ENCODE data around the gene AGXT2.
"Not testable (repeated sequence)": the region's sequence is repeated elsewhere in the genome, so short reads cannot be mapped to it uniquely, and the experiment has no call there.

The AGXT2 gene

DNA sequence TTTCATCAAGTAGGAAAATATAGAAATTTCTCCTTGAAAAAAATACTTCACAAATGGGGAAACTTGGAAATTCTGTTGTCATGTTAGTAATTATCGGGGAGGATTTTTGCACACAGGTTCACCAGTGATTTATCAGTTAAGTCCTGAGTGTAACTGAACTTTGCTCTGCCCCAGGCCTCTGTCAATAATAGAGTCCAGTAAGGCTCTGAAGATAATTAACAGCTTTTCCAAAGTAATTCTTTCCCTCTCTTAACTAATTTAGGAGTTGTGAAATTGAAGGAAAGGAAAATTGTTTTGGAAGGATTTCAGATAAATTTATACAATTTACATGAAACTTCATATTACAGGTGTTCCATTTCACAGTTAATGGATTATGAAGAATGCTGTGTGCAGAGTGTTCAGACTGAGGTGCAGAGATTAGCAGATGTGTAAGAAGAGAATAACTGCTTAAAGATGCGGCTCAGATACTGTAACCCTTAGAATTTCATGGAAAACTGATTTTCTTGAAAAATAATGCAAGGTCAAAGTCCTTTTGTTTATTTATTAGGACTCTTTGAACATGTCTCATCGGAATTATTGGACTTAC lies 2.9 kb upstream of the AGXT2 start:
- DNase-seq: no peak

DNA sequence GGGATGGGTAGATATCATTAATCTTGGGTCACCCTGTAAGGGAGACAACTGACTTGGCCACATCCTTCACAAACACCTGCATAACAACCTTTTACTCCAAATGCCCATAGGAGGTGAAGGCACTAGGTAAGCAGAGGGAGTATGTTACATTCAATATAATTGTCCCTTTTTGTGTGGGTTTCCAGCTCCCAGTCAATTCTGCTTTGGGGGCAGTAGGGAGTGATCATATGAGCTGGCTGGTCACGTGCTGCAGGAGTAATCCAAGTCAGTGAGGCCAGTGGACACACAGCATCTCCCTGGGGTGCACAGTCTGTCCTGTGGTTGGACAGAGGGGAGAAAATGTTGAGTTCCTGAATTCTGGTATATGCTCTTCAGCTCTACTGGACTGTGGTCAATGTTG lies 1.2 kb upstream of the AGXT2 start:
- DNase-seq: no peak

DNA sequence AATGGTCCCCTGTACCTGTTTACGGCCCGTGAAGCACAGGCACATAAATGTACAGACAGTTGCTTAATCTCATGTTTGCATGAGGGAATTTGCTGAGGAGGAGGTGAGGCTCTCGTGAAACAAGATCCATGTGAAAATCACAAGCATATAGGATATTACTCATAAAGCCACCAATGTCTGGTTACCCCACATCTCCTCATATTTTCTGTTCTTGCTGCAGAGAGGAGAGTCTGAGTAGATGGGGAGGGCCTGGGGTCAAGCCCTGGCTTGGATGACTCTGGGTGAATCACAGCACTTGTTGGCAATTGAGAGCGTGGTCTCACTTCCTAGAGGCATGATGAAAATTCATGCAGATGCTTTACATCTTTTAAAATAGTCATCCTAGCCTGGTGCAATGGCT lies 975 bp downstream of the AGXT2 start:
- no peak for DNase-seq

DNA sequence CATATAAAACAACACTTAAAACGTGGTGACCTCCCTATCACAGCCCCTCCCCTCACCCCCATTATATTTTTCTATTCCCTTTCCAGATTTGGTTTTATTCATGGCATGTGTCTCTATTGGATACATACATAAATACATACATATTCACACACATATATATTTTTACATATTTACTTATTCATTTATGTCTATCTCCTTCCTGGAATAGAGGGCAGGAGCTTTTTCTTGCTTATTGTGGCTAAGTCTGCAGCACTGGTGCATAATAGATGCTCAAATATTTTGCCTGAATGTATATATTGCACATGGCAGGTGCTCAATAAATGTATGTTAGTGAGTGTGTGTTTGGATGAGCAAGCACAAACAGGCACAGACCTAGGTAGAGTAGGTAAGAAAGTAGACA lies 2.5 kb downstream of the AGXT2 start:
- DNase-seq: no peak

DNA sequence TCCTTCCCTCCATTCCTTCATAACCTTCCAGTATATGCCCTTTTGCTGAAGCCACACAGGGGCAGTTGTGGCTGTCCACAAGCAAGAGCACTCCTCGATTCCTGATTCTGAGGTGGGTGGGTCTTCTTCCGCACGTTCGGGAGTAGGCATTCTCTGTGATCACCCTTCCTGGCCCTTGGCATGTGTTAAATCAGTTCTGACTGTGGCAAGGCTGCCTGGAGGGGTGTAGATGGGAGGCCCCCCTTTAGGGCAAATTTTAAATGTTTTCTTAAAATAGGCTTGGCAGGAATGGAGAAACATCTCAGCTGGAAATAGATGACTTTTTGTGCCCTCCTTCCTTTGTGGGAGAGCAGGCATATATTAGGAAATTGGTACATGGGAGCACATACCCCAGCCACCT lies 3.1 kb downstream of the AGXT2 start:
- no peak for DNase-seq

DNA sequence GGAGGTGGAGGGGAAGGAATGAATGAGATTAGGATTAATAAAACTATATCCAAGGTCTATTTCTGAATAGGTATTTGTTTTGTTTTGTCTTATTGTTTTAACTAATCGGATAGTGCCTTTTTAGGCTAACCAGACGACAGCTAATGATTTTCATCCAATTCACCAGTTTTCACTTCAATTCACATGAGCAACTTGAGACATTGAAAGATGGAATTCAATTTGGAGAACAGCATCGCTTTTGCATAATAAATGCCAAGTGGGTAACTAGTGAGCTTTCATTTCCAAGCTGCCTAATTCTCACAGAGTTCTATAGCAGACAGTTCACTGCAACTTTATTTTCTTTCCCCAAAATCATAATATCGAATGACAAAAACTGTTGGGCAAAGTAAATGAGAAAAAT lies 5.0 kb downstream of the AGXT2 start:
- DNase-seq: no peak

DNA sequence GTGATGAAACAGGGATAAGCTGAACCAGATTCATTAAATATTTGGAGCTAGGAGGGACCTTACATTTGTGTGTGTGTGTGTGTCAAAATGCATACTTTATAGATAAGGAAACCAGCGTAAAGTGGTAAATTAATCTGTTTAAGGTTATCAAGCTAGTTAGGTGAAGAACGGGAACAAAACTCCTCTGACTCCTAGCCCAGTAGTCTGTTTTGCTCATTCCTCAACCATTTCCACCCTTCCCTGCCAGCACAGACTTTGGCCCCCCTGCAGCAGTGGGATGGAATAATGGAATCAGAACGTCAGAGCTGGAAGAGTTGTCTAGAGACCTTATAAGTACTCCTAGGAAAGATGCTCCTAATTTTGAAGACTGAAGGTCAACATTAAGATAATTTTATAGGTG lies 6.5 kb downstream of the AGXT2 start:
- DNase-seq: no peak

DNA sequence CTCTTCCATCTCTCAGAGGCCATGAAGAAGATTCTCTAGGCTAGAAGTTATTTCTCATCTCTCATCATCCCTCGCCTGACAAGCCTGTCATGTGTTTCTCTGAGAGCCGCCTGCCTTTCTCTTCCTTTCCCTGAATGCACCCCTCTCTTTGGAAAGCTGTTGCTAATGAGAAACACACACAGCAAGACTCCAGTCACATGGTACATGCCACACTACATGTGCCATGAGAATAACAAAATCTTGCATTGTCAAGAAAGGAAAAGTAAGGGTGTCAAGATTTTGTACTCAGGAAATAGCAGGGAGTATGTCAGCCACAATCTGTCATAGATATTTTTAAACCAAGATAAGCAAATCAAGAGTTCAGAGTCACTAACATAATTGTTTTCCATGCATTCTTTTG lies 8.9 kb downstream of the AGXT2 start:
- DNase-seq: no peak

DNA sequence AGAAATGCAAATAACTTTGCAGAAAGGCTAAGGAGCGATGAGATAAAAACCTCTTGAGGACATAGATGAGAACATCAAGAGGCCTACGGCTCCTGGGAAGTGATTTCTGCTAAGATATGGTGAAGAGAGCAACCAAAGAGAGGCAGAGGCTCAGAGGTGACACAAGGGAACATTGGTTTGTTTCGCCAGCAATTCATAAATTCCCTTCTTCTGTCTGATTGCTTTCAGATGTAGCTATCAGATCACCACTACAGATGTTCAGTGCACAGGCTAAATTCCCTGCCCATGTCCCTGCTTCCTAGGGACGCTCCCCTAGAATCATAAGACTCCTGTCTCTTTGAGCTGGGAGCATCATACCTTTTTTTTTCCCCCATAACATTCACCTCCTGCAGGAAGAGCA lies 11.2 kb downstream of the AGXT2 start:
- no peak for DNase-seq

DNA sequence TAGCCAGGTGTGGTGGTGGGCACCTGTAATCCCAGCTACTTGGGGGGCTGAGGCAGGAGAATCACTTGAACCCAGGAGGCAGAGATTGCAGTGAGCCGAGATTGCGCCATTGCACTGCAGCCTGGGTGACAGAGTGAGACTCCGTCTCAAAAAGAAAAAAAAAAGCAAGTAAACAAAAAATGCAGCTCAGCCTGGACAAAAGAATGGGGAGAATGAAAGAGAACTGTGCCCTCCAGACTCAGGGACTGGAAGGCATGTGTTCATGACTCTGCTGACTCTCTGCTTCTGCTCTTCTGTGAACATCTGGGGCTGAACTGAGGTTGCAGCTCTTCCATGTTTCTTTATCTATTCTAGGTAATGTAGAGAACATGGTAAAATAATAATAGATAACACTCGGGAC lies 11.8 kb downstream of the AGXT2 start:
- not testable (repeated sequence) for DNase-seq

DNA sequence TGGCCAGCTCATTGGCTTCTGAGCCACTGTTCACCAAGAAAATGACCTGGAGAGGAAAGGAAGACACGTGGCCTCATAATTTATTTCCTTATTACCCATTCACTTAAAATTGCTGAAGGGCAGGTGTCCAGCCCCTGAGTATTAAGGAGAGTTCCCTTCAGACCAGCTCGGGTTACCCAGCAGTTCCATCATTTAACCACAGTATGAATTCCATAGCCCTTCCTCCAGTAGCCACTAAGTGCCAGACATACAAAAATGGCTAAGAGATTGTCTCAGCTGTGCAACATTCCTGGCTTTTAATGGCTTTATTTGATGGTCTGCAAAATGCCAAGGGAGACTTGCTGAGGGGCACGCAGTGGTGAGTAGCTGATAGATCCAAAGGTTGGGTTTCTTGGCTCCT lies 12.5 kb downstream of the AGXT2 start:
- no peak for DNase-seq

DNA sequence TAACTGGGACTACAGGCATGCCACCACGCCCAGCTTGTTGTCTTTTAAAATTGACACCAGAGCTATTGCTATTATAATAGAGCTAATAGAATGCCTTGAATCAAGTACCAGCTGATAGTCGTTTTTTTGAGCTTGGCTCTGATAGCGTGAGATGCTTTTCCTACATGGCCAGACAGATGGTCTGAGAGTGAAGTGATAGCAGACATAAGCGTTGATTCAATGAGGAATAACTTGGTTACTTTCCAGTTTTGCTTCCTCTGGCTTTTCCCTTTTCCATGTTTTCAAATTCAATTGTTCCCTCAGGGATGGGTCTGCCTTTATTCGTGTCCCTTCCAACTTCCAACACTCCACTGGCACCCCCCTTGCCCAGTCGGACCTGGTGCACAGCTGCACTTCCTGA lies 15.4 kb downstream of the AGXT2 start:
- no peak for DNase-seq

DNA sequence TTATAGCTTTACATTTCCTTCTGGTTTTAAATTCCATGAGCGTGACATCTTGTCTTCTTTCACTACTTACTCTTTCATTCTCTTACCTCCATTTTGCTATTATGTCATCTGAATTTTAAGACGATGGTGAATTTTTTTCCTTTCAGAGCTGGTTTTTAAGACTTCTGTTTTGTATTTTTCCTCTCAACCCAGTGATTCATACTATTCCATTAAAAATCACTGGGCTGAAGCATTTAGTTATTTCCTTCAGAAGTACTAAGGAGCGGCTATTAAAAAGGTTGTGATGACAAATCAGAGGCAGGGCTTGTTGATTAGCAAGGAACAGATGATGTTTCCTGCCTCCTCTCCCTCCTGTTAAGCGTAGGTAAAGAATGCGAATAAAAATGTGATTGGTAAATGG lies 16.5 kb downstream of the AGXT2 start:
- DNase-seq: no peak

DNA sequence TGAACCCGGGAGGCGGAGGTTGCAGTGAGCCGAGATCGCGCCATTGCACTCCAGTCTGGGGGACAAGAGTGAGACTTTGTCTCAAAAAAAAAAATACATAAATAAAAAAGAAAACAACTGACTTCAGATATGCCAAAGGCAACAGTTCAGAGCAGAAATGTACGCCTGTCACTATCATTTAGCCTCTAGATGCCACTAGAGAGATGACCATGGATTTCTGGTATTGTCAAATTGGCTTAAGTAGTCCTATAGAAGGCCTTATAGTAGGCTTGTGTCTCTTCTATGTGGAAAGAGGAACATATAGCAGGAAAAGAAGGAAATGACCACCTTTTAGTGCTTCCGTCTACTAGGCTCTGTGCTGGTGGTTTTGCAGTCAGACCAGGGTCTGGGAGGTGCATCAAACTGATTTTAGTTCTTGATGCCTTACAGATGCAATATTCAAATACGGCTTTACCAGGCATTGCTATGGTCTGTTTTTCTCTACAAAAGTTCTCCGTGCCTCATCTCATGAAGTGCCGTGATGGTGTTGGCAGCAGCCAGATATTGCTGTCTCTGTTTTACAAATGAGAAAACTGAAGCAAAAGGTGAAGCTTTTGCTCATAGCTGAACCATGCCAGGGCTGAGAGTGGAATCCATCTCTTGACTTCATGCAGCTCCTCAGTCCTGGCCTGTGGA lies 17.2 kb downstream of the AGXT2 start:
- no peak for DNase-seq

DNA sequence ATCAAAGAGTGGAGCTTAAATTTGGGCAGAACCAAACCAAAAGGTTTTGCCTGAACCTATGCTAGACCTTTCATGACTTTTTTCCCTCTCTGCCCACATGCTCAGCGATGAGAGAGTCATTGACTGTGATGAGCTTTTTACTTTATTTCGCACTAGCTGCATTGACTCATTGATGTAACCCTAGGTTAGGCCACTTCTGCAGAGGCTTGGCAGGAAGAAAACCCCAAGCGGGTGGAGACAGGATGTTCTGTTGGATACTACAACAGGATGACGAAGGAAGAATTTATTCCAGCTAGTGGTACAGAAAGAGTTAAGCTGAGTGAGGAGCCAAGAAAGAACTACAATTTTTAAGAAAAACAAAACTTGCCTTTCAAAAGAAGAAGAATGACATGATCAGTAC lies 18.4 kb downstream of the AGXT2 start:
- no peak for DNase-seq

DNA sequence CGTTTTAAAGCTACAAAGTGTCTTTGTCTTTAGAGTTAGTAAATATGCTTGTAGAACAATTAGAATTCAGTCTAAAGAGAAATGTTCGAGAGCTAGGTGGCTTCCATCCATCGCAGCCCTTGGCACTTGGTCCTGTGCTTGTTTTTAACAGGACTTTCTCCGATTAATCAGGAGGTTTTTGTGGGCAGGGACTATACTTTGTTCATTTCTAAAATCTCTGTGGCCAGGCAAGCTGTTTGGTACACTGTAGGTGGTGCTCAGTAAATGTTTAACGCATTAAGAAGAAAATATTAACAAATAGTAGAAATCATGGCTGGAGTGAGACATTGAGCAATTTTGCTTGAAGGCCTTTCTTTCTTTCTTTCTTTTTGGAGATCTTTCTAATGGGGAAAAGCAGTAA lies 20.8 kb downstream of the AGXT2 start:
- DNase-seq: no peak

DNA sequence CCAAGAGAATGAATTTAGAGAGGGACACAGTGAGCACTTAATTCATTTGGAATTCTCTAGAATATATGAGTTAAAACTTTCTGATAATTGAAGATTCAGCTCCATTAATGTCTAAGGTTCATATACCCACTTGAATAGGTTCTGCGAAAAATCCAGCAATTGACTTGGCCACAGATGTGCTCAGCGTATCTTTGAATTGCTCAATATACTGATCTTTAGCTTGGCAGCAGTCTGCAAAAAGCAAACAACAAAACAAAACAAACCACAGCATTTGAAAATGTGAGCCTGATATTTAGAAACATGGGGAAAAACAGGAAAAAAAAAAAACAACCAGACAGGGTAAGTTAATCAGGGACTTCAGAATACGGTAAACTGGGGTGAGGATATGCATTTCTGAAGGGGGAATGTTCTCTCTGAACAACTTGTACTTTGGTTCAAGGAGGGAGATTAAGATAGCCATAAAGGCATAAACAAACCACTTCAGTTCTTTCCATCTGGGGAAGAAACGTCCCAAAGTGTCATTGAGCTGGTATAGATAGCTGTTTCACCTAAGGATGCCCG lies 21.4 kb downstream of the AGXT2 start:
- no peak for DNase-seq

DNA sequence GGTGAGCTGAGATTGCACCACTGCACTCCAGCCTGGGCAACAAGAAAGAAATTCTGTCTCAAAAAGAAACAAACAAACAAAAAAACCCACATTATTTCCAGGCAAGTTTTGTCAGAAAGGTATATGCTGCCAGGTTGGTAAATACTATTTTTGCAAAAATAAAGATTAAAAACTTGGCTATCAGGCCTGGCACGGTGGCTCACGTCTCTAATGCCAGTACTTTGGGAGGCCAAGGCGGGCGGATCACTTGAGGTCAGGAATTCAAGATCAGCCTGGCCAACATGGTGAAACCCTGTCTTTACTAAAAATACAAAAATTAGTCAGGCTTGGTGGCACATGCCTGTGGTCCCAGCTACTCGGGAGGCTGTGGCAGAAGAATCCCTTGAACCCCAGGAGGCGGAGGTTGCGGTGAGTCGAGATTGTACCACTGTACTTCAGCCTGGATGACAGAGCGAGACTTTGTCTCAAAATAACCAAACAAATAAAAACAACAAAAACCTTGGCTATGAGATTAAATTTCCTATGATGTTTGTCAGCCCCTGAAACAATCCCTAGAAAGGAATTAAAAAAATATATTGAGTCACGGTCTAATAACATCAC lies 22.7 kb downstream of the AGXT2 start:
- DNase-seq: no peak

DNA sequence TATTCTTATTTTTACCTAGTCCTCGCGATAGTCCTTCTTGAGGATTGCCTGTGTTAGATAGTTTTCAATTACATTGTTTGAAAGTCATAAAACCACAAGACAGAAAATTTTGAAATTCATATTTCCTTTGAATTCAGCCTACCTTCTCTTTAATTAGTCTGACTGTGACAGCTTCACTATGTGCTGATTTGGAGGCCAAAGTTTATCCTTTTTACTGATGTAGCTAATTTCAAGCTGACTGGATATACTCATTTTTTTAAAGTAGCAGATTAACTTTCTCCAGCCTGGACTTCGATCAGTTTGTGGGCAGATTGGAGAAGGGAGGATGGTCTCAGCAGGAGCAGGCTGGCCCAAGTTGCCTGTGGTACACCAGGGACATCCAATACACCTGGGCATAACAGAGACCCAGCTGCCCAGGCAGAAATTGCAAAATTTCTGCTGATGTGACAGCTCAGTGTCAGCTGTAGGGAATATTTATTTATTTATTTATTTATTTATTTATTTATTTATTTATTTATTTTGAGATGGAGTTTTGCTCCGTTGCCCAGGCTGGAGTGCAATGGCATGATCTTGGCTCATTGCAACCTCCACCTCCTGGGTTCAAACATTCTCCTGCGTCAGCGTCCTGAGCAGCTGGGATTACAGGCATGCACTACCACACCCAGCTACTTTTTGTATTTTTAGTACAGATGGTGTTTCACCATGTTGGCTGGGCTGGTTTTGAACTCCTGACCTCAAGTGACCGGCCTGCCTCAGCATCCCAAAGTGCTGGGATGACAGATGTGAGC lies 24.2 kb downstream of the AGXT2 start:
- DNase-seq: no peak

DNA sequence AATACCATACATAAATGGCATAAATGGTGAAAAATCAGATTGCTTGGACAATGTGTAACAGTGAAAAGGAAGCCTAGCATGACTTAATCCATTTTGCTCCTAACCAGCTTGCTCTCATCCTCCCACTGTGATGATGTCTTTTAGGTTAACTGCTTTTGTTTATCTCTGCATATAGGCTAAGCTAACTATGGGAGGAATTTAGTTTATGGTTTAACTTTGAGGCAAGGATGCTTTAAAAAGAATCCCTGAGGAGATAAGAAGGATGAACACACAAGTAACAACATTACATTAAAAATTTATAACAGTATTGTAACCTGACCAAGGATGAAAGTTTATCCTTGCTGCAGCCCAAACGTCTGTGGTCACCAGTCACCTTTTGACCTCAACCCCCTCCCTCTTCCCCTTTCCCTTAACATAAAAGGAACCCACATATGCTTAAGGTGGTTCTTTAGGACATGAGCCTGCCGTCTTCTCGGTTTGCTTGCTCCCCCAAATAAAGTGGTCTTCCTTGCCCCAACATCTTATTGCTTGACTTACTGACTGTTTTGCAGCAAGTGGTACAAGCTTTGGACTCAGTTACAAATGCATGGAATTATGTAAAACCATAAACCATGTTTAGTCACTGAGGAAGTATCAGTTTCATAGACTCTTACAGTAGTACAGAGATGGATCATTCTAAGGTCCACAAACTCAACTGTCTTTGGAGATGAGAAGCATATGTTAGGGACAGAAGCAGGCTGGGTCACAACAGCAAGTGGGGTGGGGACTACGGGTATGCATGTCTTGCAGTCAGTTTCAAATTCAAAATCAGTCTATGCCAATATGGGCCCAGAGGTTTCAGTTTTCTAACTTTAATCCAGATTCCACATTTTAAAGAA lies 31.3 kb downstream of the AGXT2 start:
- no peak for DNase-seq

DNA sequence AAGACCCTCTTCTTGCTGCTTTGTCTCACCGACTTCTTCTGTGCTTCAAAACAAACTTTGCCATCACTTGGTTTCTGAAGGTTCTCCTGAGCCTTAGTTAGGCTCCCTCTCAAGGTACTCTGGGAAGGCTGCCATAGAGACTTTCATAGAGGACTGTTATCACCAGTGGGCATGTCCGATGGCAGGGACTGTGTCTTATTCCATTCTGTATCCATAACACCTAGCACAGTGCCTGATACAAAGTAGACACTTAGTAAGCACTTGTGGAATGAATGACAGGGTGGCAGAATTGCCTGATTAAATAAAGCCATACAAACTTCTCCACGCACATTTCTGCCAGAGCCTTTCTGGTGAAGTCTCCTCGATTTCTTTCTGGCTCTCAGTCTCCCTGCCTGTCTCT lies 32.7 kb downstream of the AGXT2 start:
- DNase-seq: no peak

DNA sequence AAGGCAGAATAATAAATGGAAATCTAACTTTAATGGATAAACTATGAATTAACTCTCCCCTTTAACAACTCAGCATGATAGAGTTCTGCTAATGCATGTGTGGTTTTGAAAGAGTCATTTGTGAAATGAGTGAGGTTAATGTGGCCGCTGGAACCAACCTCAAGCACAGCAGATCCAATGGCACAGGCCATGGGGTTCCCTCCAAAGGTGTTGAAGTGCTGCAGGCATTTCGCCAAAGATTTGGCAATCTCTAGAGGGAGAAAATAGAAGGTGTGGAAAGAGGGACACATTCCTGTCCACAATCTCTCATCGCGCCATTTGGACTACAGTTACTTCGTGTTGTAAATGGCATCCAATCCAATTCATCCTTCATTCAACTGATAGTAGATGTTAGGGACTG lies 35.0 kb downstream of the AGXT2 start:
- DNase-seq: no peak

DNA sequence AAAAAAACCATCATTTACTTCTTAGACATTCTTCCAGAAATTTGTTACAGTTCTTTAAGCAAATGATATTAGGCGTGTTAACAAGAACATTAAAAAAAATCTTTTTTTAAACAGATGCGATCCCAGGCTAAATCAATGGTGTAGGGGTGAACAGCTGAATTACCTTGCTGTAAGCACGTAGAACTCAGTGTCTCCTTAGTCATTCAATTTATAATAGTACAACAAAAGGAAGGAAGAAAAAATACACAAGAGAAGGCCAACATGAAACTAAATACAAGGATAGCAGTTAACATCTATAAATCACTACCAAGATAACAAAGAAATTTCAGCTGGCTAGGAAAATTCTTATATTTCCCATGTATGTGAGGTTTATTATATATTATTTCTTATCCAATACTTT lies 35.4 kb downstream of the AGXT2 start:
- no peak for DNase-seq
